ENCODE data around the gene TRIM3. TPM values are rescaled to one million over a fixed set of nuclear protein-coding genes. Genes with fewer than 3 reads are reported as not detected.

Gene TRIM3
- total RNA-seq, 2 experiments from 2014 or later = 11.8 to 11.9 TPM

GRCh38 chr11:6417907-6418556 lies 55.7 kb downstream of the TRIM3 start:
- peaks cover 21% of the 10 kb centered on the region for H3K27me3 Mint-ChIP-seq
- H3K4me3 Mint-ChIP-seq = no peak overlapping the region
- H3K36me3 Mint-ChIP-seq = peaks cover 6% of the 10 kb centered on the region
- ATAC-seq (ENCODE audit: low read depth) = peak; percentile 6
- DNase-seq = no peak
- H3K9me3 Mint-ChIP-seq = peaks cover 3% of the 10 kb centered on the region
- peaks cover 10% of the 10 kb centered on the region for H3K4me1 Mint-ChIP-seq
- POLR2A ChIA-PET = interaction anchor here (3.5 to 8.5 kb wide), 2 partner anchors 15 to 28 kb away, joined by 29 to 116 read pairs; partner anchors contain the start of gene SMPD1
- H3K27ac Mint-ChIP-seq = no peak overlapping the region

- ATAC-seq (ENCODE audit: low read depth) (no peak), DNase-seq (no peak)
- Mint-ChIP-seq H3K9me3 (no peaks in the 10 kb centered on the region), H3K27ac (no peak overlapping the region), H3K36me3 (peaks cover 5% of the 10 kb centered on the region), H3K27me3 (peaks cover 4% of the 10 kb centered on the region), H3K4me1 (peaks cover 14% of the 10 kb centered on the region), H3K4me3 (no peak overlapping the region)
- POLR2A ChIA-PET = interaction anchor here (8.5 kb wide), 1 partner anchor 13 kb away, joined by 116 read pairs; no protein-coding TSS in a partner anchor
Measured at GRCh38 chr11:6415797-6416196, 57.9 kb downstream of the TRIM3 start.

- H3K9me3 Mint-ChIP-seq = no peaks in the 10 kb centered on the region
- peak; percentile 30 for ATAC-seq (ENCODE audit: low read depth)
- H3K36me3 Mint-ChIP-seq = peaks cover 8% of the 10 kb centered on the region
- H3K27me3 Mint-ChIP-seq = peaks cover 2% of the 10 kb centered on the region
- no peak overlapping the region for H3K27ac Mint-ChIP-seq
- POLR2A ChIA-PET = interaction anchor here (8.5 kb wide), 1 partner anchor 12 kb away, joined by 116 read pairs; no protein-coding TSS in a partner anchor
- no peak overlapping the region for H3K4me3 Mint-ChIP-seq
- H3K4me1 Mint-ChIP-seq = peaks cover 11% of the 10 kb centered on the region
- DNase-seq = no peak
Measured at GRCh38 chr11:6414874-6415328, 58.8 kb downstream of the TRIM3 start.

- Mint-ChIP-seq H3K36me3 (peaks cover 16% of the 10 kb centered on the region), H3K27me3 (no peaks in the 10 kb centered on the region), H3K9me3 (no peaks in the 10 kb centered on the region), H3K4me1 (peaks cover 10% of the 10 kb centered on the region), H3K27ac (no peak overlapping the region), H3K4me3 (no peak overlapping the region)
- POLR2A ChIA-PET = interaction anchor here (1.3 to 8.5 kb wide), 2 partner anchors 11 to 23 kb away, joined by 6 to 116 read pairs; no protein-coding TSS in a partner anchor
- ATAC-seq (ENCODE audit: low read depth) (peak; percentile 71), DNase-seq (no peak)
Measured at GRCh38 chr11:6413791-6414201, 59.9 kb downstream of the TRIM3 start.

- DNase-seq (no peak), ATAC-seq (ENCODE audit: low read depth) (no peak)
- Mint-ChIP-seq H3K4me1 (peaks cover 21% of the 10 kb centered on the region), H3K4me3 (no peak overlapping the region), H3K27ac (no peak overlapping the region), H3K9me3 (no peaks in the 10 kb centered on the region), H3K27me3 (no peaks in the 10 kb centered on the region), H3K36me3 (peaks cover 26% of the 10 kb centered on the region)
- POLR2A ChIA-PET = interaction anchor here (1.6 to 2.7 kb wide), 2 partner anchors 9 to 21 kb away, joined by 6 to 10 read pairs; partner anchors contain the start of gene SMPD1
Measured at GRCh38 chr11:6411594-6412031, 62.1 kb downstream of the TRIM3 start.

GRCh38 chr11:6410695-6411430 lies 62.9 kb downstream of the TRIM3 start:
- no peak overlapping the region for H3K27ac Mint-ChIP-seq
- no peak for ATAC-seq (ENCODE audit: low read depth)
- H3K4me3 Mint-ChIP-seq = no peak overlapping the region
- no peaks in the 10 kb centered on the region for H3K9me3 Mint-ChIP-seq
- peaks cover 28% of the 10 kb centered on the region for H3K36me3 Mint-ChIP-seq
- DNase-seq = no peak
- H3K4me1 Mint-ChIP-seq = peaks cover 27% of the 10 kb centered on the region
- H3K27me3 Mint-ChIP-seq = no peaks in the 10 kb centered on the region
- POLR2A ChIA-PET = interaction anchor here (1.1 to 2.7 kb wide), 3 partner anchors 8 to 20 kb away, joined by 3 to 10 read pairs (median 6); partner anchors contain the start of gene SMPD1

GRCh38 chr11:6406370-6406769 lies 67.4 kb downstream of the TRIM3 start:
- H3K4me3 Mint-ChIP-seq = no peak overlapping the region
- ATAC-seq (ENCODE audit: low read depth) (no peak), DNase-seq (no peak)
- H3K36me3 Mint-ChIP-seq = peaks cover 29% of the 10 kb centered on the region
- no peaks in the 10 kb centered on the region for H3K27me3 Mint-ChIP-seq
- H3K9me3 Mint-ChIP-seq = no peaks in the 10 kb centered on the region
- peak overlapping the region; percentile 22 for H3K27ac Mint-ChIP-seq
- peaks cover 49% of the 10 kb centered on the region for H3K4me1 Mint-ChIP-seq
- POLR2A ChIA-PET = interaction anchor here (7.3 kb wide), 1 partner anchor 11 kb away, joined by 116 read pairs; the partner anchor contains the start of gene APBB1

GRCh38 chr11:6405846-6406245 lies 67.9 kb downstream of the TRIM3 start:
- H3K27ac Mint-ChIP-seq = peak overlapping the region; percentile 22
- no peak for ATAC-seq (ENCODE audit: low read depth)

GRCh38 chr11:6405052-6405667 lies 68.6 kb downstream of the TRIM3 start:
- no peak for ATAC-seq (ENCODE audit: low read depth)
- Mint-ChIP-seq H3K4me1 (peaks cover 55% of the 10 kb centered on the region), H3K9me3 (no peaks in the 10 kb centered on the region), H3K27me3 (no peaks in the 10 kb centered on the region), H3K27ac (peak overlapping the region; percentile 87), H3K4me3 (no peak overlapping the region), H3K36me3 (peaks cover 34% of the 10 kb centered on the region)
- POLR2A ChIA-PET = interaction anchor here (0.9 to 7.4 kb wide), 3 partner anchors 12 to 17 kb away, joined by 3 to 140 read pairs (median 116); partner anchors contain the start of genes APBB1 and SMPD1
- no peak for DNase-seq

More at GRCh38 chr11:6405846-6406245, 67.9 kb downstream of the TRIM3 start:
- H3K36me3 Mint-ChIP-seq = peaks cover 31% of the 10 kb centered on the region
- no peak for DNase-seq
- H3K4me3 Mint-ChIP-seq = no peak overlapping the region
- no peaks in the 10 kb centered on the region for H3K27me3 Mint-ChIP-seq
- H3K4me1 Mint-ChIP-seq = peaks cover 52% of the 10 kb centered on the region
- no peaks in the 10 kb centered on the region for H3K9me3 Mint-ChIP-seq
- POLR2A ChIA-PET = interaction anchor here (7.3 kb wide), 1 partner anchor 11 kb away, joined by 116 read pairs; the partner anchor contains the start of gene APBB1

GRCh38 chr11:6404342-6405051 lies 69.2 kb downstream of the TRIM3 start:
- H3K4me1 Mint-ChIP-seq = peaks cover 55% of the 10 kb centered on the region
- DNase-seq (no peak), ATAC-seq (ENCODE audit: low read depth) (peak; percentile 15)
- H3K27me3 Mint-ChIP-seq = no peaks in the 10 kb centered on the region
- POLR2A ChIA-PET = interaction anchor here (0.9 to 7.4 kb wide), 5 partner anchors 13 to 77 kb away, joined by 3 to 140 read pairs (median 12); partner anchors contain the start of genes APBB1, ARFIP2, SMPD1 and TIMM10B
- peak overlapping the region; percentile 61 for H3K4me3 Mint-ChIP-seq
- H3K36me3 Mint-ChIP-seq = peaks cover 36% of the 10 kb centered on the region
- peak overlapping the region; percentile 87 for H3K27ac Mint-ChIP-seq
- no peaks in the 10 kb centered on the region for H3K9me3 Mint-ChIP-seq

- no peaks in the 10 kb centered on the region for H3K27me3 Mint-ChIP-seq
- POLR2A ChIA-PET = interaction anchor here (1.0 to 7.4 kb wide), 7 partner anchors 8 to 203 kb away, joined by 3 to 140 read pairs (median 12); partner anchors contain the start of genes APBB1, ARFIP2, SMPD1 and TIMM10B
- peaks cover 60% of the 10 kb centered on the region for H3K4me1 Mint-ChIP-seq
- DNase-seq (no peak), ATAC-seq (ENCODE audit: low read depth) (no peak)
- peaks cover 39% of the 10 kb centered on the region for H3K36me3 Mint-ChIP-seq
- peak overlapping the region; percentile 34 for H3K4me3 Mint-ChIP-seq
- H3K27ac Mint-ChIP-seq = peak overlapping the region; percentile 94
- no peaks in the 10 kb centered on the region for H3K9me3 Mint-ChIP-seq
Measured at GRCh38 chr11:6403539-6403938, 70.2 kb downstream of the TRIM3 start.

- Mint-ChIP-seq H3K27ac (peak overlapping the region; percentile 94), H3K27me3 (no peaks in the 10 kb centered on the region), H3K4me3 (peak overlapping the region; percentile 83), H3K4me1 (peaks cover 56% of the 10 kb centered on the region), H3K36me3 (peaks cover 44% of the 10 kb centered on the region), H3K9me3 (no peaks in the 10 kb centered on the region)
- POLR2A ChIA-PET = interaction anchor here (0.6 to 7.4 kb wide), 11 partner anchors 9 to 204 kb away, joined by 3 to 140 read pairs (median 6); partner anchors contain the start of genes APBB1, ARFIP2, SMPD1 and TIMM10B
- DNase-seq (peak; percentile 70), ATAC-seq (ENCODE audit: low read depth) (peak; percentile 90)
Measured at GRCh38 chr11:6402561-6402981, 71.2 kb downstream of the TRIM3 start.

Data from activated naive CD8-positive, alpha-beta T cell treated with anti-CD3 and anti-CD28 coated beads, Interleukin-2, amount 10 ng/mL, durations not matched to agents 7 days and 5 days (primary cell).